Type B pancreatic cell (in vitro differentiated cells): ENCODE measurements around the gene LPO. TPM values are rescaled to one million over a fixed set of nuclear protein-coding genes. Genes with fewer than 3 reads are reported as not detected.

Source experiments
- DNase-seq: peaks from one replicate; pipeline ENCODE4 v3.0.0; 2021; ENCODE audit warnings: mixed read lengths; ENCODE audit not compliant: unreplicated experiment; ENCODE audit errors: extremely low spot score
- H3K27ac Mint-ChIP-seq: 2 replicates; pipeline ENCODE4 v1.8.0; 2021; ENCODE audit warnings: mild to moderate bottlenecking, mixed read lengths
- H3K27me3 Mint-ChIP-seq: 2 replicates; pipeline ENCODE4 v1.8.0; 2021; ENCODE audit warnings: mixed read lengths
- H3K36me3 Mint-ChIP-seq: 2 replicates; pipeline ENCODE4 v1.8.0; 2021; ENCODE audit warnings: mixed read lengths
- H3K4me1 Mint-ChIP-seq: one replicate; pipeline ENCODE4 v1.8.0; 2021; ENCODE audit warnings: mixed read lengths; ENCODE audit not compliant: unreplicated experiment
- H3K4me3 Mint-ChIP-seq: 2 replicates; pipeline ENCODE4 v1.8.0; 2021; ENCODE audit warnings: mild to moderate bottlenecking, mixed read lengths
- H3K9me3 Mint-ChIP-seq: 2 replicates; pipeline ENCODE4 v1.8.0; 2021; ENCODE audit warnings: mixed read lengths
- total RNA-seq: library from RNA; stranded (reverse); gene quantifications from 2 replicates; pipeline ENCODE4 v1.2.1, GENCODE V29; 2021; ENCODE audit warnings: low replicate concordance
- TF ChIP-seq, protein P1 (sequence below): fragments of 200-600 bp; sonication (generic); conservative IDR thresholded peaks from 2 replicates; pipeline ENCODE4 v1.5.0; 2021; ENCODE audit warnings: antibody characterized with exemption, mild to moderate bottlenecking

Gene LPO
- total RNA-seq, 1 donor from 2014 or later: not detected

DNA sequence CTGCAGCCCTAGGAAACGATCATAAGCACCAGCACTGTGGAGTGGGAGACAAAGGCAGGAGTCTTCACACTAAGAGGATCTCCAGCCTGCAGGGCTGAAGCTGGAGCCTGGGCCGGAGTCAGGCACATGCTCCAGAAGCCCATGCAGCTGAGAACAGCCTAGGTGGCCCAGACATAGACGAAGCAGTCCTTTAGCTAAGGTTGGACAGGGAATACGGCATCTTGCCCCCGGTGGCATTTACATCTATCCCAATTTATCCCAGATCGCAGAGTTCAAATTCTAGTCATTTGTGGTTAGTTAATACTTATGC is 76.3 kb downstream of the LPO start:
- DNase-seq: no peak
- H3K27me3 Mint-ChIP-seq: peaks cover 3% of the 10 kb centered on the region
- H3K4me3 Mint-ChIP-seq: no peak overlapping the region
- peaks cover 5% of the 10 kb centered on the region for H3K4me1 Mint-ChIP-seq
- no peaks in the 10 kb centered on the region for H3K36me3 Mint-ChIP-seq
- no peak overlapping the region for H3K27ac Mint-ChIP-seq
- TF ChIP-seq, protein P1, sequence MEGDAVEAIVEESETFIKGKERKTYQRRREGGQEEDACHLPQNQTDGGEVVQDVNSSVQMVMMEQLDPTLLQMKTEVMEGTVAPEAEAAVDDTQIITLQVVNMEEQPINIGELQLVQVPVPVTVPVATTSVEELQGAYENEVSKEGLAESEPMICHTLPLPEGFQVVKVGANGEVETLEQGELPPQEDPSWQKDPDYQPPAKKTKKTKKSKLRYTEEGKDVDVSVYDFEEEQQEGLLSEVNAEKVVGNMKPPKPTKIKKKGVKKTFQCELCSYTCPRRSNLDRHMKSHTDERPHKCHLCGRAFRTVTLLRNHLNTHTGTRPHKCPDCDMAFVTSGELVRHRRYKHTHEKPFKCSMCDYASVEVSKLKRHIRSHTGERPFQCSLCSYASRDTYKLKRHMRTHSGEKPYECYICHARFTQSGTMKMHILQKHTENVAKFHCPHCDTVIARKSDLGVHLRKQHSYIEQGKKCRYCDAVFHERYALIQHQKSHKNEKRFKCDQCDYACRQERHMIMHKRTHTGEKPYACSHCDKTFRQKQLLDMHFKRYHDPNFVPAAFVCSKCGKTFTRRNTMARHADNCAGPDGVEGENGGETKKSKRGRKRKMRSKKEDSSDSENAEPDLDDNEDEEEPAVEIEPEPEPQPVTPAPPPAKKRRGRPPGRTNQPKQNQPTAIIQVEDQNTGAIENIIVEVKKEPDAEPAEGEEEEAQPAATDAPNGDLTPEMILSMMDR: no peak
- no peaks in the 10 kb centered on the region for H3K9me3 Mint-ChIP-seq

DNA sequence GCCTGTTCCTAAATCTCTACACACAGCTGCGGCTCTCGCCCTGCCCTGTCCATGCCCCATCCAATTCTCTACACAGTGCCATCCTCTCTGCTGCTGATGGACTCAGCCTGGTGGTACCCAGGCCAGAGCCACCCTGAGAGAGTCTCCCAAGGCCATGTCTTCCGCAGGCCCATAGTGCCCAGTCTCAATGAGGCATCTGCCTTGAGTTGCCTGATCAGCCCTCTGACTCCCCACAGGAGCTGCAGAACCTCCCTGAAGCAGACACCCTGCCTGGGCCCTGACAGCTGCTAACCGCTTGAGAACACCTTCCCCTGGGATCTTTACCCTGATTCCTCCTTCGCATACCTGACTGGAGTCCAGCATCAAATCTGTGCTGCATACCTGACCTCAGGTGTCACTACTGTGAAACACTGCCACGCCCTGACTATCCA is 76.9 kb downstream of the LPO start:
- Mint-ChIP-seq H3K4me3 (no peak overlapping the region), H3K9me3 (no peaks in the 10 kb centered on the region), H3K27me3 (peaks cover 3% of the 10 kb centered on the region), H3K36me3 (no peaks in the 10 kb centered on the region), H3K4me1 (peaks cover 5% of the 10 kb centered on the region), H3K27ac (no peak overlapping the region)
- TF ChIP-seq, protein P1: no peak
- DNase-seq: no peak

DNA sequence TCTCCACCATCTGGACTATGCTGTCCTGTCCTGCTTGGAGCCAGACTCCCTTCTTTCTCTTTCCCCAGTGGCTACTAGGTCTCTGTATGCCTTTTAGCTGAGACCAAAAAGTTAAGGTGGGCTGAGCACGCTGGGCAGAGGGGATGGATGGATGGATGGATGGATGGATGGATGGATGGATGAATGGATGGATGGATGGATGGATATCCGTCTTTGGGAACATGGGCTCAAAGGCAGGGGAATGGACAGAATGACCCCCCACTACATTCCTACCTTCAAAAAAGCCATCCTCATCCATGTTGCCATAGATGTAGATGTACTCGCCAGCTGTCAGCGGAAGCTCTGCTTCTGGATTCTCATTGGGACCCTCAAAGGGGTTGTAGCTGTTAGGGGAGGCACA is 77.4 kb downstream of the LPO start:
- Mint-ChIP-seq H3K4me3 (no peak overlapping the region), H3K4me1 (peaks cover 5% of the 10 kb centered on the region), H3K27me3 (peaks cover 3% of the 10 kb centered on the region), H3K36me3 (no peaks in the 10 kb centered on the region), H3K27ac (no peak overlapping the region), H3K9me3 (no peaks in the 10 kb centered on the region)
- TF ChIP-seq, protein P1: no peak
- no peak for DNase-seq

DNA sequence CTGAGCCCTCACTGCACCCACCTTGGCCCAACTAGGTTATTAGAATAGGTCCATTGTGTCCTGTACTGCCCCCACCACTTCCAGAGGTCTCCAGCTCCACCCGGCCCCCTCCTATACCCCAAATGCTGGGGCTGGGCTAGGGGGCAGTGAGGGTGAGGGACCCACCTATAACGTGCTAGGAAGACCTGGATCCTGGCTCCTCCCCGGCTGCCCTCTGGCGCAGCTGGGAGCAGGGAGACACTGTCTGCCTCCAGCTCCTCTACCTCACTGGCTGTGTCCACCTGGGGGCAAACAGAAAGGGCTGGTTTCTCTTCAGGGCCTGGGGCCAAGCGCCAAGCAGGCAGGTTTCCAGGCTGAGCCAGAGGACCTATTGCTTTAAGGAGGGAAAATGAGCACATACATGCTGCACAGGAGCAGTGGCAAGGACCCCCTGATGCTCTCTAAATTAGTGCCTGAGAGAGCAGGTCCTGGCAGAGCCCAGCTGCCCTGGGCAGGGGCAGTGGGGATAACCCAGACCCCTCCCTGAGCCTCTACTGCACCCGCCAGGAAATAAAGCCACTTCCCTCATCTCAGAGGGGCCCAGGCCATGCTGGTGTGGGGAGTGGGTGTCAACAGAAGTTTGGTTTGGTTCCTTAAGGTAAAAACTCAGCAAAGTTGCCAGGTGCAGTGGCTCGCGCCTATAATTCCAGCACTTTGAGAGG is 78.0 kb downstream of the LPO start:
- H3K4me3 Mint-ChIP-seq: no peak overlapping the region
- no peaks in the 10 kb centered on the region for H3K36me3 Mint-ChIP-seq
- TF ChIP-seq, protein P1: no peak
- peaks cover 3% of the 10 kb centered on the region for H3K27me3 Mint-ChIP-seq
- peaks cover 5% of the 10 kb centered on the region for H3K4me1 Mint-ChIP-seq
- H3K9me3 Mint-ChIP-seq: no peaks in the 10 kb centered on the region
- no peak for DNase-seq
- H3K27ac Mint-ChIP-seq: no peak overlapping the region

DNA sequence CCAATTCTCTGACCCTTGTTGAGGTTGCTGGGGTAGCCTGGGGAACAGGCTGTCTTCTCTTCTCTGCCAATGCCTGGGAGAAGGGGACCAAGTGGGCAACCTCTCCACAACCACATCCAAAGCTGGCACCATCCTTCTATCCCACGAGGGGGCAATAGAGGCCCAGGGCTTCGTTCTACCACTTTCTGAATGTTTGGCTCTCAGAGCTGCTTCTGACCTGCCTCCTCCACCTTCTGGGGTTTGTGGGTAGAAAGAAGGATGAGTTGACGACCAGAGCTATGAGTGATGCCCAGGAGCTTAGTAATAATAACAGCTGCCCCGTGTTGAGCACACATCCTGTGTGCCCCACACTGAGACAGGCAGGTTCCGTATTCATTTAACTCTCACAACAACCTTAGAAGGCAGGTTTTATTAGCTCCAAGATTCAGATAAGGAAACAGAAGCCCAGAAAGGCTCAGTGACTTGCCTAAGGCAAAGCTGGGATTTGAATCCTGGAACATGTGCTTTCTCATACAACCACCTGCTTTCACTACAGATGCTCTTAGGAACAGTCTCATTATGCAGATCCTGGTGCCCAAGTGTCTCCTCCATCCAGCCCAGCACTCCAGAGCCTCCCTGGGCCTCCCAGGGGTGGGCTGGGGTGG is 79.2 kb downstream of the LPO start:
- no peak for DNase-seq
- no peak overlapping the region for H3K4me3 Mint-ChIP-seq
- no peaks in the 10 kb centered on the region for H3K36me3 Mint-ChIP-seq
- no peak overlapping the region for H3K27ac Mint-ChIP-seq
- TF ChIP-seq, protein P1: peak; percentile 79
- H3K27me3 Mint-ChIP-seq: peaks cover 6% of the 10 kb centered on the region
- no peaks in the 10 kb centered on the region for H3K9me3 Mint-ChIP-seq
- H3K4me1 Mint-ChIP-seq: peaks cover 5% of the 10 kb centered on the region
